ENCODE data around the gene PRKCH.
"Not testable (repeated sequence)": the region's sequence is repeated elsewhere in the genome, so short reads cannot be mapped to it uniquely, and the experiment has no call there.

- not testable (repeated sequence) for TF ChIP-seq POLR2A, CTCF (IDR thresholded peaks at IDR 0.05)
These were observed 208.0 kb downstream of the PRKCH start for GRCh38 chr14:61529360-61529759.

Measured in esophagus squamous epithelium (tissue), 4 donors.